ENCODE data around the gene MAP7D1. TPM values are rescaled to one million over a fixed set of nuclear protein-coding genes. Genes with fewer than 3 reads are reported as not detected.
A peak's percentile ranks its signal among the peaks of the same experiment; 100 is the strongest.

Gene MAP7D1
- total and polyA plus RNA-seq, 2 of the 13 experiments (the other 11 are each of a cell fraction or from before 2014, with no cell fraction given), result 5.6 to 7.2 TPM

- no peak overlapping the region for H3K4me3 ChIP-seq (replicated peaks in 1 of 3; ENCODE audit: insufficient read depth in 1 of 3, low read depth in 2 of 3, low read length in 3 of 3)
- no TSS peak for BruUV-seq (replicated peaks)
- intact Hi-C loops (cut with micrococcal nuclease; ENCODE audit: unreplicated experiment), result loop anchor here (10.0 kb wide), 1 partner anchor 281 kb away; no protein-coding TSS in a partner anchor
- FAIRE-seq (no peak), DNase-seq (ENCODE audit: low spot score) (no peak), ATAC-seq (no peak)
- peaks cover 10% of the 10 kb centered on the region for H3K79me2 ChIP-seq (ENCODE audit: insufficient read depth, low read length)
- H3K36me3 ChIP-seq (replicated peaks in 1 of 2; ENCODE audit: control insufficient read depth in 1 of 2, insufficient read depth in 2 of 2, low read length in 2 of 2), result peaks cover 5 to 17% of the 10 kb centered on the region in 2 experiments; a peak in 3 of 5 replicates
- no peaks in the 10 kb centered on the region for H3K27me3 ChIP-seq (ENCODE audit: control insufficient read depth in 1 of 2, insufficient read depth in 2 of 2, low read length in 2 of 2)
- CTCF ChIA-PET (ENCODE audit: low intra/inter-chr PET ratio, low total read pairs), result no interaction called here
- no peak overlapping the region for H2AFZ ChIP-seq (ENCODE audit: low read length)
- H3K27ac ChIP-seq (ENCODE audit: extremely low read length, insufficient read depth, low read length), result no peak overlapping the region
- H3K4me2 ChIP-seq (ENCODE audit: low read depth, low read length), result no peak overlapping the region
- H3K9me3 ChIP-seq (ENCODE audit: low read length), result no peaks in the 10 kb centered on the region
- TF ChIP-seq NR2F1 (CRISPR knock-in tag; IDR thresholded peaks at IDR 0.05), result 0 out of 4 replicates have a peak, but pooled peaks of 1 of the 2 experiments have one; percentile 22
- peak; percentile 73 for TF ChIP-seq ZNF629 (CRISPR knock-in tag; conservative IDR thresholded peaks at IDR 0.05)
- no peak for TF ChIP-seq ZNF383 (CRISPR knock-in tag; IDR thresholded peaks at IDR 0.05; ENCODE audit: borderline replicate concordance)
- in situ Hi-C loops (cut with HindIII; ENCODE audit: extremely low pct_ligation_motif_present, low pct_unique_long_range_greater_than_20kb), result no loop called here
- POLR2A ChIA-PET, result no interaction called here
- no peaks in the 10 kb centered on the region for H4K20me1 ChIP-seq (ENCODE audit: insufficient read depth, low read length)
- H3K9ac ChIP-seq (ENCODE audit: insufficient read depth, low read depth, low read length), result no peak overlapping the region
- WGBS (ENCODE audit: low lambda C conversion rate), result 96% methylated on average over 4 of the region's 4 CpGs
- H3K4me1 ChIP-seq (ENCODE audit: insufficient read depth, low read length), result peaks cover 23% of the 10 kb centered on the region
Observed at GRCh38 chr1:36143424-36143823, 12.5 kb upstream of the MAP7D1 start.

- no peak for FAIRE-seq
- in situ Hi-C loops (cut with HindIII; ENCODE audit: extremely low pct_ligation_motif_present, low pct_unique_long_range_greater_than_20kb) (no loop called here), intact Hi-C loops (cut with micrococcal nuclease; ENCODE audit: unreplicated experiment) (loop anchor here (10.0 kb wide), 1 partner anchor 280 kb away; no protein-coding TSS in a partner anchor)
Observed at GRCh38 chr1:36144413-36144812, 11.5 kb upstream of the MAP7D1 start.

More at GRCh38 chr1:36144413-36144812, 11.5 kb upstream of the MAP7D1 start:
- Histone ChIP-seq H3K27ac (ENCODE audit: extremely low read length, insufficient read depth, low read length) (no peak overlapping the region), H3K9ac (ENCODE audit: insufficient read depth, low read depth, low read length) (no peak overlapping the region), H3K9me3 (ENCODE audit: low read length) (no peaks in the 10 kb centered on the region), H3K79me2 (ENCODE audit: insufficient read depth, low read length) (peaks cover 17% of the 10 kb centered on the region), H3K27me3 (ENCODE audit: control insufficient read depth in 1 of 2, insufficient read depth in 2 of 2, low read length in 2 of 2) (no peaks in the 10 kb centered on the region), H3K4me2 (ENCODE audit: low read depth, low read length) (no peak overlapping the region), H3K4me1 (ENCODE audit: insufficient read depth, low read length) (peaks cover 26% of the 10 kb centered on the region), H4K20me1 (ENCODE audit: insufficient read depth, low read length) (no peaks in the 10 kb centered on the region), H3K4me3 (replicated peaks in 1 of 3; ENCODE audit: insufficient read depth in 1 of 3, low read depth in 2 of 3, low read length in 3 of 3) (no peak overlapping the region), H2AFZ (ENCODE audit: low read length) (no peak overlapping the region), H3K36me3 (replicated peaks in 1 of 2; ENCODE audit: control insufficient read depth in 1 of 2, insufficient read depth in 2 of 2, low read length in 2 of 2) (peaks cover 5 to 12% of the 10 kb centered on the region in 2 experiments; a peak in 3 of 5 replicates)
- no peak for TF ChIP-seq SMARCC2 (IDR thresholded peaks at IDR 0.05)
- TF ChIP-seq NR2F1 (CRISPR knock-in tag; IDR thresholded peaks at IDR 0.05), result no peak
- TF ChIP-seq ZNF121 (CRISPR knock-in tag; IDR thresholded peaks at IDR 0.05), result peak; percentile 80
- TF ChIP-seq, protein P1, sequence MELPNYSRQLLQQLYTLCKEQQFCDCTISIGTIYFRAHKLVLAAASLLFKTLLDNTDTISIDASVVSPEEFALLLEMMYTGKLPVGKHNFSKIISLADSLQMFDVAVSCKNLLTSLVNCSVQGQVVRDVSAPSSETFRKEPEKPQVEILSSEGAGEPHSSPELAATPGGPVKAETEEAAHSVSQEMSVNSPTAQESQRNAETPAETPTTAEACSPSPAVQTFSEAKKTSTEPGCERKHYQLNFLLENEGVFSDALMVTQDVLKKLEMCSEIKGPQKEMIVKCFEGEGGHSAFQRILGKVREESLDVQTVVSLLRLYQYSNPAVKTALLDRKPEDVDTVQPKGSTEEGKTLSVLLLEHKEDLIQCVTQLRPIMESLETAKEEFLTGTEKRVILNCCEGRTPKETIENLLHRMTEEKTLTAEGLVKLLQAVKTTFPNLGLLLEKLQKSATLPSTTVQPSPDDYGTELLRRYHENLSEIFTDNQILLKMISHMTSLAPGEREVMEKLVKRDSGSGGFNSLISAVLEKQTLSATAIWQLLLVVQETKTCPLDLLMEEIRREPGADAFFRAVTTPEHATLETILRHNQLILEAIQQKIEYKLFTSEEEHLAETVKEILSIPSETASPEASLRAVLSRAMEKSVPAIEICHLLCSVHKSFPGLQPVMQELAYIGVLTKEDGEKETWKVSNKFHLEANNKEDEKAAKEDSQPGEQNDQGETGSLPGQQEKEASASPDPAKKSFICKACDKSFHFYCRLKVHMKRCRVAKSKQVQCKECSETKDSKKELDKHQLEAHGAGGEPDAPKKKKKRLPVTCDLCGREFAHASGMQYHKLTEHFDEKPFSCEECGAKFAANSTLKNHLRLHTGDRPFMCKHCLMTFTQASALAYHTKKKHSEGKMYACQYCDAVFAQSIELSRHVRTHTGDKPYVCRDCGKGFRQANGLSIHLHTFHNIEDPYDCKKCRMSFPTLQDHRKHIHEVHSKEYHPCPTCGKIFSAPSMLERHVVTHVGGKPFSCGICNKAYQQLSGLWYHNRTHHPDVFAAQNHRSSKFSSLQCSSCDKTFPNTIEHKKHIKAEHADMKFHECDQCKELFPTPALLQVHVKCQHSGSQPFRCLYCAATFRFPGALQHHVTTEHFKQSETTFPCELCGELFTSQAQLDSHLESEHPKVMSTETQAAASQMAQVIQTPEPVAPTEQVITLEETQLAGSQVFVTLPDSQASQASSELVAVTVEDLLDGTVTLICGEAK (IDR thresholded peaks at IDR 0.05), result no peak
- TF ChIP-seq, protein P1 (CRISPR knock-in tag; IDR thresholded peaks at IDR 0.05), result no peak
- no TSS peak for BruUV-seq (replicated peaks)
- DNase-seq (ENCODE audit: low spot score) (no peak), ATAC-seq (no peak)
- WGBS (ENCODE audit: low lambda C conversion rate), result 97% methylated on average over 2 of the region's 2 CpGs
- POLR2A ChIA-PET, result no interaction called here
- CTCF ChIA-PET (ENCODE audit: low intra/inter-chr PET ratio, low total read pairs), result no interaction called here
